GM21381 (cell line): ENCODE data around the gene LSM7.

Experiments
- ATAC-seq: cut with Tn5 transposase; IDR thresholded peaks from one replicate; pipeline ENCODE4 v1.9.1; 2021; ENCODE audit warnings: mild to moderate bottlenecking, moderate library complexity; ENCODE audit not compliant: unreplicated experiment

Gene LSM7

GRCh38 chr19:2328401-2329148 is at the start of gene LSM7, which contains the start of gene SPPL2B:
Gene LSM7 (minus strand): TSS chr19:2328586. CDS start chr19:2328566, 20 bp downstream.
Gene SPPL2B (plus strand): TSS chr19:2328684. CDS start chr19:2328710, 26 bp downstream.
- peak; percentile 68 for ATAC-seq

GRCh38 chr19:2376784-2377519 is 48.6 kb upstream of the LSM7 start:
- no peak for ATAC-seq

- ATAC-seq = no peak
Measured at GRCh38 chr19:2375353-2376121, 47.2 kb upstream of the LSM7 start.

GRCh38 chr19:2374808-2375207 is 46.4 kb upstream of the LSM7 start:
- ATAC-seq = no peak

- no peak for ATAC-seq
Measured at GRCh38 chr19:2372076-2372612, 43.8 kb upstream of the LSM7 start.

GRCh38 chr19:2371656-2372055 is 43.3 kb upstream of the LSM7 start:
- no peak for ATAC-seq

- ATAC-seq = no peak
Measured at GRCh38 chr19:2365201-2365970, 37.0 kb upstream of the LSM7 start.

- ATAC-seq = no peak
Measured at GRCh38 chr19:2363419-2363818, 35.0 kb upstream of the LSM7 start.

- no peak for ATAC-seq
Measured at GRCh38 chr19:2362970-2363300, 34.5 kb upstream of the LSM7 start.

GRCh38 chr19:2362046-2362969 is 33.9 kb upstream of the LSM7 start:
- no peak for ATAC-seq

GRCh38 chr19:2361246-2362045 is 33.1 kb upstream of the LSM7 start:
- ATAC-seq = no peak

- no peak for ATAC-seq
Measured at GRCh38 chr19:2360833-2361232, 32.4 kb upstream of the LSM7 start.

GRCh38 chr19:2359992-2360685 is 31.8 kb upstream of the LSM7 start, which contains the start of gene TMPRSS9:
Gene TMPRSS9 (plus strand): TSS chr19:2360265. CDS start chr19:2389786, 29,521 bp downstream.
- ATAC-seq = no peak

GRCh38 chr19:2358548-2359173 is 30.3 kb upstream of the LSM7 start:
- ATAC-seq = no peak

- no peak for ATAC-seq
Measured at GRCh38 chr19:2357279-2358206, 29.2 kb upstream of the LSM7 start.

- no peak for ATAC-seq
Measured at GRCh38 chr19:2356036-2356646, 27.8 kb upstream of the LSM7 start.
